NT2/D1 (cell line): ENCODE data around the gene BABAM2.

Source experiments
- DNase-seq: peaks from one replicate; pipeline ENCODE4 v3.0.0-alpha.2; 2011; ENCODE audit warnings: low read depth, low spot score
- H3K27me3 ChIP-seq: 2 replicates; pipeline ENCODE4 v1.6.0; 2011; ENCODE audit warnings: mild to moderate bottlenecking; ENCODE audit not compliant: insufficient read length, insufficient read depth
- H3K36me3 ChIP-seq: 2 replicates; pipeline ENCODE4 v1.6.1; 2011; ENCODE audit warnings: mild to moderate bottlenecking, low read length, mixed read lengths; ENCODE audit not compliant: insufficient read depth, insufficient read length
- H3K4me1 ChIP-seq: 2 replicates; pipeline ENCODE4 v1.5.1; 2011; ENCODE audit not compliant: insufficient read depth, insufficient read length
- H3K4me3 ChIP-seq: 2 replicates; pipeline ENCODE4 v1.5.1; 2011; ENCODE audit warnings: low read depth; ENCODE audit not compliant: insufficient read length
- H3K9ac ChIP-seq: 2 replicates; pipeline ENCODE4 v1.6.0; 2011; ENCODE audit warnings: low read depth; ENCODE audit not compliant: insufficient read length
- H3K9me3 ChIP-seq: 2 replicates; pipeline ENCODE4 v1.5.1; 2011; ENCODE audit warnings: mild to moderate bottlenecking, low read length; ENCODE audit not compliant: insufficient read depth
- SUZ12 ChIP-seq: IDR thresholded peaks from 2 replicates; pipeline ENCODE4 v1.6.1; 2011; ENCODE audit not compliant: insufficient read length, insufficient read depth; ENCODE audit errors: extremely low read depth
- YY1 ChIP-seq: IDR thresholded peaks from 2 replicates; pipeline ENCODE4 v1.6.1; 2011; ENCODE audit not compliant: insufficient read length, insufficient read depth
- ZNF274 ChIP-seq: IDR thresholded peaks from 2 replicates; pipeline ENCODE4 v1.6.1; 2011; ENCODE audit warnings: mild to moderate bottlenecking, low read depth, low read length

Gene BABAM2

DNA sequence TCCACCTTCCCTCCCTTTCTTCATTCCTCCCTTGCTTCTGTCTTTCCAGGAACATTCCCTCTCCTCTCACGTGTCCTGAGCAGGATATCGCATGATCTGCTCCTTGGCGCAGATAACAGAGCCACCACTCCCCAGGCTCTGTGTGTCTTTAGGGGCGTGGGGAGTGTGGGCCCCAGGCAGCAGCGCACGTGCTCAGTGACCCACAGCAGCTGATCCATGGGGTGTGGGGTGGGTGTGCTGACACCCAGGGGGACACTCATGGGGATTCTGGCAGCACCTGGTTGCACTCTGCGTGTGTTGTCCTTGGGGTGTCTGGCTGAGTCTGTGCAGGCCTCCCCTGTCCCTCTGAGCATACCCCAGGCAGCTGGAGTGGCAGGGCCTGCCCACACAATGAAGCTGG lies 492.2 kb downstream of the BABAM2 start:
- Histone ChIP-seq H3K36me3 (no peaks in the 10 kb centered on the region), H3K4me1 (peaks cover 4% of the 10 kb centered on the region), H3K4me3 (no peak overlapping the region), H3K9me3 (no peaks in the 10 kb centered on the region), H3K27me3 (peaks cover 7% of the 10 kb centered on the region), H3K9ac (no peak overlapping the region)
- TF ChIP-seq ZNF274, result no peak
- TF ChIP-seq SUZ12, result no peak
- TF ChIP-seq YY1, result no peak
- no peak for DNase-seq

DNA sequence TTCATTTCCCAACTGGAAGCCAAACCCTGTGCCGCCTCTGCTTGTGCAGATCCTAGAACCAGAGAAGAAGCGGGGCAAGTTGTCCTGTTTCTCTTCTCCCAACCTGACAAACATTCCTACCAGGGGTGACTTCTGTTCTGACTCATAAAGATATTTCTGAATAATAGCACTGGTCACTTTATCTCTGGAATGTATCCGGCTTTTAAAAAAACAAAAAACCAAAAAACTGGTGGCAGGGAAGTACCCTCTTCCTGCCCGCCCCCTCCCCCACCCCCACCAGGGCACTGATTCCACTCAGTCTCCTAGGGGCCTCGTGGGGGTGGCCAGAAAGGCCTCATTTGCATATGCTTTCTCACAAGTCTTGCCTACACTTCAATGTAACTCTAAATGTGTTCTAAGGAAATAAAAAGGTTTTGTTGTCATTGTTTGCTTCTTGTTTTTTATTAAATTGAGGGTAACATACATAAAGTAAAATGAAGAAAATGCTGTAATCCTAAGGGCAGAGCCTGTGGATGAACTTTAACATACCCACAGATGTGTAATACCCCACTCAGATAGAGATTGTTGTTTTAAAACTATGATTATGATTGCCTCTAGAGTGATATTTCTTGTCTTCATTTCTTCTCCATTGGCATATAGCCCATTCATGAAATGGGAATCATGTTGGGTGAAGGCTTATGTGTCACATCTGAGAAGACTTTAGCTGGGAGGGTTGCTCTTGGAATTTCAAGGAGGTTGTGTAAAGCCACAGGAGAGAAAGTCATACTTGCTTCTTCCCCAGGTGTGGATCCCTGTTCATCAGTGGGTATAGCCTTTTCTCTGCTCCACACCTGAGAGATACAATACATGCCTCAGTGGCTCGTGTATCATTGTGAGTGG lies 496.8 kb downstream of the BABAM2 start:
- H3K4me3 ChIP-seq, result no peak overlapping the region
- TF ChIP-seq YY1, result no peak
- TF ChIP-seq SUZ12, result no peak
- TF ChIP-seq ZNF274, result no peak
- H3K27me3 ChIP-seq, result peaks cover 15% of the 10 kb centered on the region
- no peaks in the 10 kb centered on the region for H3K36me3 ChIP-seq
- H3K4me1 ChIP-seq, result peaks cover 6% of the 10 kb centered on the region
- H3K9me3 ChIP-seq, result no peaks in the 10 kb centered on the region
- H3K9ac ChIP-seq, result no peak overlapping the region
- DNase-seq, result no peak
